Measurements from ENCODE around the gene FAM227B.
"Not testable (repeated sequence)": the region's sequence is repeated elsewhere in the genome, so short reads cannot be mapped to it uniquely, and the experiment has no call there.

The FAM227B gene

GRCh38 chr15:49438962-49439631 is 181.5 kb downstream of the FAM227B start:
- DNase-seq (ENCODE audit: low spot score), result peak; percentile 64

- no peak for DNase-seq (ENCODE audit: low spot score)
Observed at GRCh38 chr15:49436751-49437150, 183.9 kb downstream of the FAM227B start.

GRCh38 chr15:49435174-49435573 is 185.4 kb downstream of the FAM227B start:
- DNase-seq (ENCODE audit: low spot score), result no peak

- DNase-seq (ENCODE audit: low spot score), result no peak
Observed at GRCh38 chr15:49430046-49430445, 190.6 kb downstream of the FAM227B start.

GRCh38 chr15:49428409-49429095 is 192.1 kb downstream of the FAM227B start:
- no peak for DNase-seq (ENCODE audit: low spot score)

GRCh38 chr15:49427372-49427771 is 193.2 kb downstream of the FAM227B start:
- DNase-seq (ENCODE audit: low spot score), result no peak

GRCh38 chr15:49424954-49425353 is 195.7 kb downstream of the FAM227B start:
- DNase-seq (ENCODE audit: low spot score), result no peak

GRCh38 chr15:49423901-49424550 is 196.6 kb downstream of the FAM227B start:
- peak; percentile 12 for DNase-seq (ENCODE audit: low spot score)

GRCh38 chr15:49423021-49423420 is 197.6 kb downstream of the FAM227B start, which contains the start of gene FGF7:
TSS of gene FGF7 (plus strand) at chr15:49423242. CDS start at chr15:49424298, 1,056 bp downstream.
- peak; percentile 75 for DNase-seq (ENCODE audit: low spot score)

- DNase-seq (ENCODE audit: low spot score), result peak; percentile 89
Observed at GRCh38 chr15:49421991-49422390, 198.6 kb downstream of the FAM227B start.

GRCh38 chr15:49418811-49419210 is 201.8 kb downstream of the FAM227B start:
- no peak for DNase-seq (ENCODE audit: low spot score)

GRCh38 chr15:49415638-49416037 is 205.0 kb downstream of the FAM227B start:
- DNase-seq (ENCODE audit: low spot score), result no peak

GRCh38 chr15:49415149-49415548 is 205.5 kb downstream of the FAM227B start:
- no peak for DNase-seq (ENCODE audit: low spot score)

- no peak for DNase-seq (ENCODE audit: low spot score)
Observed at GRCh38 chr15:49412797-49413196, 207.8 kb downstream of the FAM227B start.

- DNase-seq (ENCODE audit: low spot score), result no peak
Observed at GRCh38 chr15:49410641-49411040, 210.0 kb downstream of the FAM227B start.

- no peak for DNase-seq (ENCODE audit: low spot score)
Observed at GRCh38 chr15:49406352-49407118, 214.1 kb downstream of the FAM227B start.

GRCh38 chr15:49402515-49403296 is 217.9 kb downstream of the FAM227B start:
- DNase-seq (ENCODE audit: low spot score), result not testable (repeated sequence)

- no peak for DNase-seq (ENCODE audit: low spot score)
Observed at GRCh38 chr15:49387471-49387870, 233.1 kb downstream of the FAM227B start.

GRCh38 chr15:49383266-49383665 is 237.4 kb downstream of the FAM227B start:
- DNase-seq (ENCODE audit: low spot score), result no peak

- DNase-seq (ENCODE audit: low spot score), result no peak
Observed at GRCh38 chr15:49382394-49382793, 238.2 kb downstream of the FAM227B start.

- no peak for DNase-seq (ENCODE audit: low spot score)
Observed at GRCh38 chr15:49380912-49381311, 239.7 kb downstream of the FAM227B start.
